HepG2 (cell line): ENCODE data around the gene DLG5. TPM values are rescaled to one million over a fixed set of nuclear protein-coding genes. Genes with fewer than 3 reads are reported as not detected.
"Not testable (repeated sequence)": the region's sequence is repeated elsewhere in the genome, so short reads cannot be mapped to it uniquely, and the experiment has no call there.

Experiments used
- ATAC-seq: fragments of 200-7000 bp; cut with Tn5 transposase; 3 replicates; pipeline ENCODE4 v1.9.1; 2020; ENCODE audit warnings: mild to moderate bottlenecking, moderate library complexity
- BruUV-seq: library from RNA; stranded (reverse); fragments of 400-500 nt; replicated peaks from 2 replicates; lab custom pipeline; 2021; lab: Mats Ljungman, UMichigan
- CTCF ChIA-PET: fragments of 300-600 bp; formaldehyde crosslinking; extraction: SDS; loops from one replicate; lab custom pipeline; 2021; ENCODE audit warnings: low total read pairs, inconsistent platforms, low intra/inter-chr PET ratio; lab: Yijun Ruan, JAX
- POLR2A ChIA-PET: fragments of 350-600 bp; sonication (Branson Sonifier 250); formaldehyde crosslinking; loops from one replicate; lab custom pipeline; 2020; ENCODE audit warnings: antibody characterized with exemption, inconsistent platforms; lab: Yijun Ruan, JAX
- DNase-seq: peaks from one replicate; pipeline ENCODE4 v3.0.0-alpha.2; 2015; ENCODE audit warnings: low spot score
- FAIRE-seq: peaks from 3 replicates; lab custom pipeline; 2011; peaks lifted over from hg19 to GRCh38; lab: Jason Lieb, UNC
- H2AFZ ChIP-seq: one replicate; pipeline ENCODE4 v1.6.1; 2011; ENCODE audit warnings: low read length, inconsistent platforms
- H3K27ac ChIP-seq: fragments of 300-600 bp; 3 replicates; pipeline ENCODE4 v1.8.0; 2011; ENCODE audit warnings: mixed run types, mild to moderate bottlenecking, mixed read lengths, low read length, inconsistent platforms; ENCODE audit not compliant: insufficient read depth; ENCODE audit errors: extremely low read length
- H3K27me3 ChIP-seq, 2 experiments: fragments of 200-600 bp in 1 of 2; 2 replicates in 1 of 2; 3 replicates in 1 of 2; pipeline versions ENCODE4 v1.6.0 to v1.8.0; 2011; ENCODE audit warnings: low read length in 2 of 2, mild to moderate bottlenecking in 2 of 2, moderate library complexity in 2 of 2, inconsistent platforms in 1 of 2; ENCODE audit not compliant: insufficient read depth in 2 of 2, control insufficient read depth in 1 of 2
- H3K36me3 ChIP-seq, 2 experiments: fragments of 200-600 bp in 1 of 2; replicated peaks in 1 of 2; 2 replicates in 1 of 2; 3 replicates in 1 of 2; pipeline versions ENCODE4 v1.5.1 to v1.8.0; 2011; ENCODE audit warnings: low read length in 2 of 2, inconsistent platforms in 1 of 2; ENCODE audit not compliant: insufficient read depth in 2 of 2, control insufficient read depth in 1 of 2
- H3K4me1 ChIP-seq: 2 replicates; pipeline ENCODE4 v1.5.1; 2012; ENCODE audit warnings: low read length, inconsistent platforms; ENCODE audit not compliant: insufficient read depth
- H3K4me2 ChIP-seq: 2 replicates; pipeline ENCODE4 v1.6.0; 2011; ENCODE audit warnings: low read depth, low read length, inconsistent platforms
- H3K4me3 ChIP-seq, 3 experiments: fragments of 200-600 bp in 1 of 3; sonication (generic), shearing (Covaris generic) in 1 of 3; replicated peaks in 1 of 3; 2 replicates each; pipeline ENCODE4 v1.5.1; 2011 to 2016; ENCODE audit warnings: low read length in 3 of 3, inconsistent platforms in 2 of 3, low read depth in 2 of 3, mild to moderate bottlenecking in 2 of 3, control low read depth in 1 of 3, mixed read lengths in 1 of 3; ENCODE audit not compliant: insufficient read depth in 1 of 3
- H3K79me2 ChIP-seq: one replicate; pipeline ENCODE4 v1.6.1; 2011; ENCODE audit warnings: low read length, inconsistent platforms; ENCODE audit not compliant: insufficient read depth
- H3K9ac ChIP-seq: 2 replicates; pipeline ENCODE4 v1.6.0; 2011; ENCODE audit warnings: mild to moderate bottlenecking, low read depth, low read length, inconsistent platforms; ENCODE audit not compliant: insufficient read depth
- H3K9me3 ChIP-seq: 2 replicates; pipeline ENCODE4 v1.5.1; 2012; ENCODE audit warnings: mild to moderate bottlenecking, low read length
- H4K20me1 ChIP-seq: 2 replicates; pipeline ENCODE4 v1.6.0; 2011; ENCODE audit warnings: inconsistent platforms, mild to moderate bottlenecking, low read length, moderate library complexity; ENCODE audit not compliant: insufficient read depth
- ERF ChIP-seq: IDR thresholded peaks from 2 replicates; pipeline ENCODE4 v1.6.1; 2018; ENCODE audit warnings: missing biosample characterization, missing genetic modification reagents
- NR2F2 ChIP-seq: IDR thresholded peaks from 2 replicates; pipeline ENCODE4 v1.6.1; 2012; ENCODE audit warnings: low read depth, inconsistent platforms, borderline replicate concordance
- ZNF17 ChIP-seq: sonication (generic); formaldehyde crosslinking; IDR thresholded peaks from 2 replicates; pipeline ENCODE4 v1.5.0; 2020; ENCODE audit warnings: mild to moderate bottlenecking, missing genetic modification reagents
- ZNF232 ChIP-seq: sonication (generic); formaldehyde crosslinking; IDR thresholded peaks from 2 replicates; pipeline ENCODE4 v1.4.0; 2020; ENCODE audit warnings: missing genetic modification reagents, borderline replicate concordance
- ZNF468 ChIP-seq: sonication (generic); formaldehyde crosslinking; IDR thresholded peaks from 2 replicates; pipeline ENCODE4 v1.8.0; 2022; ENCODE audit warnings: mild to moderate bottlenecking, moderate library complexity, missing genetic modification reagents
- ZNF724P ChIP-seq: sonication (generic); formaldehyde crosslinking; IDR thresholded peaks from 2 replicates; pipeline ENCODE4 v1.8.0; 2022; ENCODE audit warnings: missing genetic modification reagents, borderline replicate concordance
- WGBS: methylation state at CpG from one replicate; pipeline ENCODE4 v1.1.6; 2017; ENCODE audit warnings: low lambda C conversion rate; 5-methylcytosine and 5-hydroxymethylcytosine counted together
- in situ Hi-C: cut with HindIII; loops from 2 replicates; pipeline ENCODE4 v1.10.0; 2017; ENCODE audit warnings: low pct_unique_long_range_greater_than_20kb; ENCODE audit not compliant: extremely low pct_ligation_motif_present
- intact Hi-C: fragments of 100-400 bp; cut with micrococcal nuclease; formaldehyde crosslinking; loops from one replicate; pipeline ENCODE4 v1.10.0; 2022; ENCODE audit not compliant: unreplicated experiment
- polyA plus RNA-seq, 8 experiments: library from polyadenylated mRNA; depleted of rRNA in 3 of 8; stranded (reverse) in 7 of 8; unstranded in 1 of 8; fragments of >200 nt; fragmentation: Illumina TruSeq in 4 of 8; extraction: Trizol in 4 of 8; gene quantifications; 2 replicates each; pipeline versions ENCODE4 v1.2.1 to v1.2.3, GENCODE V29; 2011 to 2016; ENCODE audit warnings: low read depth in 4 of 8, missing spikeins in 1 of 8, mixed read lengths in 1 of 8; ENCODE audit not compliant: insufficient read depth in 1 of 8
- total RNA-seq, 5 experiments: library from RNA; depleted of rRNA; stranded (reverse); fragments of >200 nt; fragmentation: Illumina TruSeq; extraction: Trizol; gene quantifications; 2 replicates each; pipeline ENCODE4 v1.2.3, GENCODE V29; 2016; ENCODE audit warnings: low read depth in 1 of 5

Gene DLG5
- total and polyA plus RNA-seq, 2 of the 13 experiments (the other 11 are each of a cell fraction or from before 2014, with no cell fraction given): 15.5 to 18.2 TPM

DNA sequence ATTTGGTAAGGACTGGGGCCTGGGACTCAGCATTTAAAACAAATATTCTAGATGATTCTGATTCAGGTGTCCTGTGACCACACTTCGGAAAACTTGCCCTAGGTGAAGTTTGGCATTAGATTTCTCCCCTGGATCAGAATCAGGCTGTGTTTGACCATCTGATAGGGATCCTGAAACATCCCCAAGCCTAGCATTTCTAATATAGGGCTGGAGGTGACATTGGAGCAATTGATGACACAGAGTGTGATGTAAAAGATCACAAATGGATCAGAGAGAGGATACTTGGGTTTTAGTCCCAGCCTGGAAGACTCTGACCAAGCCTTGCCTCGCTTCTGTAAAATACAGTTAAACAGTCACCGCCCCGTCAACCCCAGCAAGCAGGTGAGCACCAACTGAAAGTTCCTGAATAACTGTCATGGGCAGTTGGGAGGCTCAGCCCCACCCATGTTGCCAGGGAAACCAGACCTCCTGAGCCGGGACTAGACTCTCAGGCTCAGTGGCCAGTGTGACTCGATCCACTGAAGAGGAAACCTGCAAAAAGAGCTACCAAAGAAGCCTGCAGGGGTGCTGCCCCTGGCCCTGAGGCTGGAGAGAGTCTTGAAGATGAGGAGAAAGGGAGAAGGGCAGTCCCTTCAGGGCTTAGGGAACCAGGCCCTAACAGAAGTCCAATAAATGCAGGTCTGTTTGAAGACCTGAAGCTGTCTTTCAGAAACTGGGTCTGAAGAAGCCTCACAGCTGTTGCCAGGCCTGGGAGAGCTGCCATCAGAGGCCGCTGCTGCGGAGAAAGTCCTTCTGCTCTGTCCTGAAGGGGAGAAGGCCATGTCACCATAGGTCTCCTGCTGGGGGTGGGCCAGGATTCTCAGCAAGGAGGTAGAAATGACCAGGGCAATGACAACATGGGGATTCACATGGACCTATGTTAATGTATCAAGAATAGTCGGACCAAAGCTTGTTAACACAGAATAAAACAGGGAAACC is 162.8 kb downstream of the DLG5 start:
- H3K9ac ChIP-seq: no peak overlapping the region
- H2AFZ ChIP-seq: no peak overlapping the region
- H3K27me3 ChIP-seq: no peaks in the 10 kb centered on the region
- intact Hi-C loops (no loop called here), in situ Hi-C loops (loop anchor here (5.0 kb wide), 1 partner anchor 46 kb away; no protein-coding TSS in a partner anchor)
- H4K20me1 ChIP-seq: no peaks in the 10 kb centered on the region
- ATAC-seq (peak; percentile 82), DNase-seq (no peak)
- peaks cover 6% of the 10 kb centered on the region; the same call in 1 of the 2 replicates for H3K4me1 ChIP-seq
- POLR2A ChIA-PET: no interaction called here
- H3K4me2 ChIP-seq: no peak overlapping the region
- no peak for TF ChIP-seq NR2F2
- TF ChIP-seq ZNF724P (CRISPR knock-in tag): no peak
- no peak for TF ChIP-seq ZNF468 (CRISPR knock-in tag)
- TF ChIP-seq ZNF17 (CRISPR knock-in tag): no peak
- TF ChIP-seq ZNF232 (CRISPR knock-in tag): no peak
- no peak for TF ChIP-seq ERF (CRISPR knock-in tag)
- TF ChIP-seq, all 625 proteins: peak for 0
- CTCF ChIA-PET: no interaction called here
- Histone ChIP-seq H3K36me3 (no peaks in the 10 kb centered on the region), H3K79me2 (no peaks in the 10 kb centered on the region), H3K9me3 (no peaks in the 10 kb centered on the region), H3K27ac (no peak overlapping the region), H3K4me3 (no peak overlapping the region)
- 46% methylated on average over 9 of the region's 9 CpGs for WGBS
- no peak for FAIRE-seq
- no TSS peak for BruUV-seq

DNA sequence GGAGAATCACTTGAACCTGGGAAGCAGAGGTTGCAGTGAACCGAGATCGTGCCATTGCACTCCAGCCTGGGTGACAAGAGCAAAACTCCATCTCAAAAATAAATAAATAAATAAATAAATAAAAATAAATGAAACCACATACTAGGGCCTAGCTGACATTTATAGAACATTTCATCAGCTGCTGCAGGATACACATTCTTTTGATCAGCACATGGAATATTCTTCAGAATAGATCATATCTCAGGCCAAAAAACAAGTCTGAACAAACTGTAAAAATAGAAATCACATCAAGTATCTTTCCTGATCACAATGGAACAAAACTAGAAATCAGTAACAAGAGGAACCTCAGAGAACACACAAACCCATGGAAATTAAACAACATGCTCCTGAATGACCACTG is 168.1 kb downstream of the DLG5 start:
- POLR2A ChIA-PET, H3K9me3 ChIP-seq, ATAC-seq, H3K36me3 ChIP-seq, H3K4me1 ChIP-seq, H2AFZ ChIP-seq, H3K79me2 ChIP-seq, H3K4me3 ChIP-seq, H3K4me2 ChIP-seq, H3K9ac ChIP-seq, BruUV-seq, H3K27ac ChIP-seq, DNase-seq, H3K27me3 ChIP-seq, FAIRE-seq, in situ Hi-C loops, H4K20me1 ChIP-seq, CTCF ChIA-PET: not testable (repeated sequence)
- intact Hi-C loops: loop anchor here (5.0 kb wide), 1 partner anchor 591 kb away; no protein-coding TSS in a partner anchor
- whole genome bisulfite sequencing: 42% methylated on average over 2 of the region's 2 CpGs
